Activated CD4-positive, CD25-positive, alpha-beta regulatory T cell treated with anti-CD3 and anti-CD28 coated beads, Interleukin-2, amount 50 U/mL, for 16 hours (primary cell): ENCODE measurements around the gene BRSK2.
"Not testable (repeated sequence)": the region's sequence is repeated elsewhere in the genome, so short reads cannot be mapped to it uniquely, and the experiment has no call there.

ENCODE experiments used
- DNase-seq: peaks from one replicate; pipeline ENCODE4 v3.0.0-alpha.2; 2020; ENCODE audit warnings: low read depth, low spot score

The BRSK2 gene

GRCh38 chr11:1499261-1499890 lies 109.6 kb downstream of the BRSK2 start:
- no peak for DNase-seq

GRCh38 chr11:1499899-1500298 lies 110.2 kb downstream of the BRSK2 start:
- no peak for DNase-seq

GRCh38 chr11:1500466-1501420 lies 111.0 kb downstream of the BRSK2 start:
- DNase-seq = no peak

GRCh38 chr11:1501421-1502167 lies 111.9 kb downstream of the BRSK2 start:
- no peak for DNase-seq

- DNase-seq = no peak
These were observed 112.6 kb downstream of the BRSK2 start for GRCh38 chr11:1502168-1502953.

- DNase-seq = no peak
These were observed 113.4 kb downstream of the BRSK2 start for GRCh38 chr11:1502954-1503707.

GRCh38 chr11:1503708-1504104 lies 114.0 kb downstream of the BRSK2 start:
- DNase-seq = no peak

- no peak for DNase-seq
These were observed 114.4 kb downstream of the BRSK2 start for GRCh38 chr11:1504138-1504537.

GRCh38 chr11:1504581-1505290 lies 115.0 kb downstream of the BRSK2 start:
- DNase-seq = no peak

- no peak for DNase-seq
These were observed 115.7 kb downstream of the BRSK2 start for GRCh38 chr11:1505480-1505879.

GRCh38 chr11:1506981-1507380 lies 117.2 kb downstream of the BRSK2 start:
- no peak for DNase-seq

- DNase-seq = no peak
These were observed 117.8 kb downstream of the BRSK2 start for GRCh38 chr11:1507381-1508140.

- DNase-seq = no peak
These were observed 118.8 kb downstream of the BRSK2 start for GRCh38 chr11:1508491-1508891.

GRCh38 chr11:1508986-1509385 lies 119.3 kb downstream of the BRSK2 start:
- no peak for DNase-seq

- no peak for DNase-seq
These were observed 120.0 kb downstream of the BRSK2 start for GRCh38 chr11:1509626-1510255.

- not testable (repeated sequence) for DNase-seq
These were observed 120.6 kb downstream of the BRSK2 start for GRCh38 chr11:1510351-1510750.

GRCh38 chr11:1510928-1511327 lies 121.2 kb downstream of the BRSK2 start:
- no peak for DNase-seq

- no peak for DNase-seq
These were observed 122.3 kb downstream of the BRSK2 start for GRCh38 chr11:1511937-1512496.
